Measurements from ENCODE around the gene BCL2L2.

The BCL2L2 gene

GRCh38 chr14:23299986-23300686 lies 6.5 kb upstream of the BCL2L2 start:
- no peak for DNase-seq

DNA sequence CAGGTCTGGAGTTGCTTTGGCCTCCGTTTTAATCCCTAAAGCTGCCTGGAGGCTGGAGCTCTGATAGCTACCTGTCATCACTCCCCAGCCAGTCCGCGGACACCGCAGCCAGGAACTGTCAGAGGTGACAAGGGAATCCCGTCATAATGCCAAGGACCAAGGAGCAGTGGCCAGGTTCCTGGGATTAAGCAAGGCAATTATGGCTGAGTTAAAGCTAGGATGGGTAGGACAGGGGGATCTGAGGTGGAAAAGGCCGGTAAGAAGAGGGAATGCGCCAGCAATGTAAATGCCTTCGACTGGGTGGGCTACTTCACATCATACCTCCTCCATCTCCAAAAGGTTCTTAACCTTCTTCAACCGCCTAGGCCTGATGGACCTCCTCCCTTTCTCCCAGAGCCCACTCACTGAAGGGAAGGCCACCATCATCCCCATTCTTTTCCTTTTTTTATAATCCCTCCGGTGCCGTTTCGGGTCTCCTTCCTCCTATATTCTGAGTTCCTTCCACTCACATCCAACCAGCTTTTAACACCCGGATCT lies 5.9 kb upstream of the BCL2L2 start:
- peak; percentile 33 for DNase-seq

DNA sequence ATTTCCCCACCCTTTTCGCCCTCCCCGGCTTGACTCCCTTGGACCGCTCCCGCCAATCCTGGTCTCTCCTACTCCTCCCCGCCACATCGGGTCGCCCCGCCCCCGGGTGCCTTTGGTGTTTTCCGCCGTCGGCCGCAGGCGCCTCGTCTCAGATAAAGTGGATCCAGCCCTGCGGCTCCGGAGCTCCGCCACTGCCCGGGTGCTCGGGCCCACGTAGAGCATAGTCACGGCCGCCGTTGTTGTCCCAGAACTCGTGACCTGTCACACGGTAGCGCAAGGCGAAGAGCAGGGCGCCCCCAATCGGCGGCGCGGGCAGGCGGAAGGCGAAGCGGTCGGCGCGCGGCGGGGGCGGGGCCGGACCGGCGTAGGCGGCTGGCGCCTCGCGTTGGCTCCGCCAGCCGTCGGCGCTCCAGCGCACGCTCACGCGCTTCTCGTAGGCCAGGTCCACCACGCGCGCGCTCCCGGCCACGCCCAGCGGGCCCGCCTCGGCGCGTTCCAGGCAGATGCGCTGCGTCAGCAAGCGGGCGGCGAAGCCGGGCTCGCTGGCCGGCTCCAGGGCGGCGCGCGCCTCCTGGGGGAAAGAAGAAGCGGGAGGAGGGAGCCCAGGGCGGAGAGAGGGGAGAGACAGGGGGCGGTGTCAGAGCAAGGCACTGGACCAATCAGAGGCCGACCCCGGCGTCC lies 5.2 kb upstream of the BCL2L2 start:
- peak; percentile 98 for DNase-seq

- DNase-seq: no peak
Measured at GRCh38 chr14:23301969-23302289, 4.7 kb upstream of the BCL2L2 start.

- DNase-seq: peak; percentile 94
Measured at GRCh38 chr14:23302290-23303225, 4.1 kb upstream of the BCL2L2 start, which contains the start of gene PPP1R3E. TSS of gene PPP1R3E (minus strand) at chr14:23302859. CDS start at chr14:23302576, 283 bp downstream.

DNA sequence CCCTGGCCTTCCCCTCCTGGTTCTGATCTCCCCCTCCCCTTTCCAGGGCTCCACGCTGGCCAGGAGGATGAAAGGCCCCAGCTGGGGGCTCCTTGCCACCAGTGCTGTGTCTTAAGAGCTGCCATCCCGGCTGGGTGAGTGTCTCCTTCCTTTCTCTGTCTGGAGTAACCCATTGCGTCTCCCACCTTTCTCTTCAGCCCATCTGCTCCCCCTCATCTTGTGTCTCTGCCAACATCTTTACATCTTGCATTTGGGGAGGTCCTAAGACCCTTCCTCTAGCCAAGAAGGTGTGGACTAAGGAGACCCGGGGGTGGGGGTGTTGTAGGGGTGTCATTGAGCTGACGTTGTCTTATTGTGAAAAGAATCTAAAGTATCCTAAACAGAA lies 505 bp downstream of the BCL2L2 start:
- DNase-seq: no peak

DNA sequence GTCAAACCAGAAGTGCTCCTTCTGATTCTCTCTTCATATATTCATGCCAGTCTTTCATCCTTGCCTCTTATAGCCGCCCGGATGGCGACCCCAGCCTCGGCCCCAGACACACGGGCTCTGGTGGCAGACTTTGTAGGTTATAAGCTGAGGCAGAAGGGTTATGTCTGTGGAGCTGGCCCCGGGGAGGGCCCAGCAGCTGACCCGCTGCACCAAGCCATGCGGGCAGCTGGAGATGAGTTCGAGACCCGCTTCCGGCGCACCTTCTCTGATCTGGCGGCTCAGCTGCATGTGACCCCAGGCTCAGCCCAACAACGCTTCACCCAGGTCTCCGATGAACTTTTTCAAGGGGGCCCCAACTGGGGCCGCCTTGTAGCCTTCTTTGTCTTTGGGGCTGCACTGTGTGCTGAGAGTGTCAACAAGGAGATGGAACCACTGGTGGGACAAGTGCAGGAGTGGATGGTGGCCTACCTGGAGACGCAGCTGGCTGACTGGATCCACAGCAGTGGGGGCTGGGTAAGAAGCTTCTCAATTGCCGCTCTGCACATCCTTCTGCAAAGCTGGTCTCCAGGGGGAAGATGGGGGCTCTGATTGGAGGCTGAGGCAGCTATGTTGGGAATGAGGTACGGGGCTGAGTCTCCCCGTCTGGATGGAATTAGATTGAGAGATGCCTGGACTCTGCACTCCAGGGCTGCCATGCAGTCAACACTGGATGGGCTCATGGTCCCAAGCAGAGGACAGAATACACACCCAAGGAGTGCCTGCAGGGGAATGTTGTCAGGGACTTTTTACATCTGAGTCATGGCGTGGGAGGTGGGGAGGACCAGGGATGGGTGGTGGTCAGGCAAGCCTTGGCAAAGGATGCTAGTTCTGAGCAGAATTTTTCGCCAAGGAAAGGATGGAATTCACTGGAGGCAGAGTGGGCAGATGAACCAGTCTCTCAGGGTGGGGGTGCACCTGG lies 1.3 kb downstream of the BCL2L2 start:
- DNase-seq: no peak

DNA sequence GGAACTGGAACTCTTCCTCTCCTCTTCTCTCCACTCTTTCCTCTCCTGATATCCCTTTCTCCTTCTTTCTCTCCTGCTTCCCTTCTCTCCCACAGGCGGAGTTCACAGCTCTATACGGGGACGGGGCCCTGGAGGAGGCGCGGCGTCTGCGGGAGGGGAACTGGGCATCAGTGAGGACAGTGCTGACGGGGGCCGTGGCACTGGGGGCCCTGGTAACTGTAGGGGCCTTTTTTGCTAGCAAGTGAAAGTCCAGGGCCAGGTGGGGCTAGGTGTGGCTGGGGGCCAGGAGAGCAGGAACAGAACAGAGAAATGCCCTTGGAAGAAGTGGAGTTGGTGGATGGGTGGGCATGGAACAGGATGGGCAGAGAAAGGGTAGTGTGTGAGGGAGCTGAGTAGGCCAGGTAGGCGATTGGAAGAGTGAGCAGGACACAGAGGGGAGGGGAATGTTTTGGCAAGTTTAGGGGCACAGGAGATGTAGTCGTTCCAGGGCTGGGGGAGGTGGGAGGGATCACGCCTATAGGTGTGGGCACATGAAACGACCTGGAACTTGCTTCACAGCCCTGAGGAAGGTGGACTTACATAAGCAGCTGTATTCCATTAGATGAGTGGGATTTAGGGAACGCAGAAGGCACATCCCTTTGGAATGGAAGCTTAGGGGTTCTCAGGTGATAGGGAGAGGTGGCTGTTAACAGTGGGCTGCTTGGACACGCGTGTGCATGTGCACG lies 2.2 kb downstream of the BCL2L2 start:
- no peak for DNase-seq

GRCh38 chr14:23310546-23310945 lies 3.9 kb downstream of the BCL2L2 start:
- no peak for DNase-seq

- no peak for DNase-seq
Measured at GRCh38 chr14:23316300-23316699, 9.7 kb downstream of the BCL2L2 start.

DNA sequence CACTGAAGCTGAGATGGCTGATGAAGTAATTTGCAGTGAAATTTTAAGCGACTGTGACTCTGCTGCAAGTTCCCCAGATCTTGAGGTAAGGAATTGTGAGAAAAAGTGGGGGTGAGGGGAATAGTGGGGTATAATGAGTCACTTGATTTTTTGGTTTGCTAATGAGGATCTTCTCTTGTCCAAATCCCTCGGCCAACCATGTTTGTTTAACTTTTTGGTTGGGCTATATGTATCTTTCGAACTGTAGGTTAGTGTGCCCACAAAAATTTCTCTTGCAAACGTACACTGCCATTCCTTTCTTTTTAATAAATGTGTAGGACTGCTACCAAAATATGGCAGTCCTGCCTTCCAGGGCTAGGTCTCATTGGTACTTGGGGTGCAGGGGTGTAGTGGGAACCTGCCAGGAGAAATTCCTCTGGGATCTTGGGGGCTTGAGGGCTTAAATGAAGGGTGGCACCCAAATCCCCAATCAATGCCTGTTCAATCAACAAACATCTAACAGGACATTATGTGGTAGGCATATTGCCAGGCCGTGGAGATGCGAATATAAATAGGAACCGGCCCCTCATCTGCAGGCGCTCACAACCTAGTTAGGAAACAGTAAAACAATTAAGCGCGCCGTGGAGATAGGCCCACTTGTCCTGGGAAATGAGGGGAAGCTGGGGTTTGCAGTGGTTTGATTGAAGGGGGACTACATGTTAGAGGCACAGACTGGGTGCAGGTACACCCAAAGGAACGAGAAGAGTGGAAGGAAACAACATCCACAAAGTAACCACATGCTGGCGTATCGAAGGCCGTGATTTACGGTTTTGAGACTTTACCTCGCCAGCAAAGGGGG lies 13.3 kb downstream of the BCL2L2 start:
- DNase-seq: no peak

GRCh38 chr14:23320584-23321571 lies 14.2 kb downstream of the BCL2L2 start, which contains the start of gene PABPN1:
TSS of gene PABPN1 (plus strand) at chr14:23321457. CDS start at chr14:23321470, 13 bp downstream.
- peak; percentile 97 for DNase-seq

DNA sequence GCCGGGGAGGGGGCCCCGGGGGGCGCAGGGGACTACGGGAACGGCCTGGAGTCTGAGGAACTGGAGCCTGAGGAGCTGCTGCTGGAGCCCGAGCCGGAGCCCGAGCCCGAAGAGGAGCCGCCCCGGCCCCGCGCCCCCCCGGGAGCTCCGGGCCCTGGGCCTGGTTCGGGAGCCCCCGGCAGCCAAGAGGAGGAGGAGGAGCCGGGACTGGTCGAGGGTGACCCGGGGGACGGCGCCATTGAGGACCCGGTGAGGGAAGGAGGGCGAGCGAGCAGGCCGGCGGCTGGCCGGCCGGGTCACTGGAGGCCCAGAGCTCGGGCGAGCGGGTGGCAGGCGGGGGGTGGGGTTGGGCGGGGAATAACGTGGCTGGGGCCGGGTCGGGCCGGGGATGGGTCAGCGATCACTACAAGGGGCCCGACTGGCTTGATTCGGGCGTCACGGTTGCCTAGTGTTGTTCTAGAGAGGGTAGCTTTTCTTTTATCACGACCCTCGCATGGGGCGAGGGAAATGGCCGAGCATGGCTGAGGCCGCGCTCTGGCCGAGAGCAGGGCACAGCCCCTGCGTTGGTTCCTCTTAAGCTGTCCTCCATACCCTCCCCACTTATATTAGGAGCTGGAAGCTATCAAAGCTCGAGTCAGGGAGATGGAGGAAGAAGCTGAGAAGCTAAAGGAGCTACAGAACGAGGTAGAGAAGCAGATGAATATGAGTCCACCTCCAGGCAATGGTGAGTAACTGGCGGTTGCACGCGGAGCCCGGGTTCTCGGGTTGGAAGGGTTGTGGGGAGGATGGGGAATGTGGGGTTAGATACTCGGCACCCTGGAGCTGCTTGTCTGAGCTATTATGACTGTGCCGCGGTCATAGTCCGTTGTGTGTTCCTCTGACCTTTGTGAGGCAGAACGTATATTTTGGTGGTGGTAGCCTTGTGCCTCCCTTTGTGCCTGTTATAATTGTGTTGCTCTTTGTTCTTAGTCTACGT lies 15.2 kb downstream of the BCL2L2 start:
- DNase-seq: peak; percentile 82

DNA sequence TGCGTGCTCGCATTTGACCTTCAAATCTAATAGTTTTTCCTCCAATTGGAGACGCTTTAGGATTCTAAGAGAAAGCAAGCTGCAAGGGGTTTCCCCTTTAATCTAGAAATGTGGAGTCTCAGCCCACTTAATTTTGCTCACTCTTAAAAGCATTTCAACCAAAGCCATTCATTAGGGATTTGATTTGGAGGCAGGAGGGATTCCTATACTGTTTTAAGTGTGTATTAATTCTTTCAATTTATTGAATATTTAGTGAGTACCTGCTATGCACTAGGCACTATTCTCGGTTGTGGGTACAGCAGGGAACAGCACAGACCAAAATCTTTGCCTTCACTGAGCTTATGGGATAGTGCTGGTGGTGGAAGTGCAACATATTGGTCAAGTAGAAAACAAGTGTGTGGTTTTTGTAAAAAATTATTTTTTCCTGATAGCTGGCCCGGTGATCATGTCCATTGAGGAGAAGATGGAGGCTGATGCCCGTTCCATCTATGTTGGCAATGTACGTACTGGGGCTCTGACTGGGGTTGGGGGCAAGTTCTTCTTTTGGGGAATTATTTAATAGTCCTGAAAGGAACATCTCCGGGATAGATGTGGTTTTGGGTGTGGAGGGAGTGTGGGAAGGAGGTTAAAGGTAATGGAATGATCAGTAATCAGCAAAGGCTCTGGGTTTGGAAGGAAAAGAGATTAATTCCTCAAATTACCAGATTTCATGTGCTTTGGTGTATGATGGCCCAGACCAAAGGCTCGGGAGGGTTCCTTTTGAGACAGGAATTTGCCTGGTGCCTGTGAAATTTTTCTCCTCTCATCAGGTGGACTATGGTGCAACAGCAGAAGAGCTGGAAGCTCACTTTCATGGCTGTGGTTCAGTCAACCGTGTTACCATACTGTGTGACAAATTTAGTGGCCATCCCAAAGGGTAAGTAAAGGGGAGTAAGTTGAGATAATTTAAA lies 16.2 kb downstream of the BCL2L2 start:
- DNase-seq: no peak

- DNase-seq: no peak
Measured at GRCh38 chr14:23323838-23324454, 17.3 kb downstream of the BCL2L2 start.

GRCh38 chr14:23324455-23324846 lies 17.8 kb downstream of the BCL2L2 start:
- DNase-seq: no peak

Measured in activated CD4-positive, alpha-beta T cell treated with anti-CD3 and anti-CD28 coated beads for 48 hours (primary cell).